Uterus (tissue), 4 donors: ENCODE data around the gene VANGL1. TPM values are rescaled to one million over a fixed set of nuclear protein-coding genes. Genes with fewer than 3 reads are reported as not detected.

Experiments
- DNase-seq, 2 donors: peaks; one replicate each; pipeline ENCODE4 v3.0.0-alpha.2; 2019 to 2020
- H3K27ac ChIP-seq, 2 donors: fragments of 200-600 bp; sonication (generic); 1 replicate in 1 of 2; 2 replicates in 1 of 2; pipeline ENCODE4 v1.5.1; 2016 to 2018
- H3K27me3 ChIP-seq, 2 donors: fragments of 200-600 bp; sonication (generic); one replicate each; pipeline ENCODE4 v1.5.1; 2018 to 2019; ENCODE audit warnings: control low read depth in 1 of 2
- H3K36me3 ChIP-seq, 2 donors: fragments of 200-600 bp; sonication (generic); one replicate each; pipeline ENCODE4 v1.5.1; 2019; ENCODE audit warnings: control low read depth in 1 of 2
- H3K4me1 ChIP-seq, 2 donors: fragments of 200-600 bp; sonication (generic); one replicate each; pipeline ENCODE4 v1.5.1; 2018 to 2019; ENCODE audit warnings: control low read depth in 1 of 2
- H3K4me3 ChIP-seq, 2 donors: fragments of 200-600 bp; sonication (generic); 1 replicate in 1 of 2; 2 replicates in 1 of 2; pipeline ENCODE4 v1.5.1; 2018 to 2019; ENCODE audit warnings: mild to moderate bottlenecking in 1 of 2
- H3K9me3 ChIP-seq, 2 donors: fragments of 200-600 bp; sonication (generic); one replicate each; pipeline ENCODE4 v1.5.1; 2019; ENCODE audit warnings: control low read depth in 1 of 2
- POLR2A ChIP-seq, 2 donors: fragments of 450-650 bp; IDR thresholded peaks; one replicate each; pipeline ENCODE4 v1.6.1; 2016; ENCODE audit warnings: antibody characterized with exemption in 2 of 2, mild to moderate bottlenecking in 1 of 2, moderate library complexity in 1 of 2
- intact Hi-C: fragments of 100-400 bp; cut with DNase I; formaldehyde crosslinking; loops from one replicate; pipeline ENCODE4 v1.15.1; 2023; ENCODE audit warnings: low total_unique reads
- total RNA-seq, 4 donors: library from RNA; depleted of rRNA in 3 of 4; stranded (reverse); fragments of >200 nt in 3 of 4; gene quantifications; one replicate each; pipeline versions ENCODE4 v1.1.0 to v1.2.4, GENCODE V29; 2014 to 2023
- TF ChIP-seq, protein P1 (sequence below), 4 experiments: fragments of 200-600 bp in 2 of 4; fragments of 450-650 bp in 2 of 4; sonication (generic) in 2 of 4; IDR thresholded peaks; one replicate each; pipeline ENCODE4 v1.5.1; 2016 to 2019; ENCODE audit warnings: antibody characterized with exemption in 4 of 4, mild to moderate bottlenecking in 2 of 4, moderate library complexity in 1 of 4
- donor health status: DM: yes; HTN: yes; CAD: no.

The VANGL1 gene
- total RNA-seq = 10 to 100 TPM in 2 of 4 donors, 1 to 10 TPM in 2; 2.8 to 22.3 (median 11.9) TPM

DNA sequence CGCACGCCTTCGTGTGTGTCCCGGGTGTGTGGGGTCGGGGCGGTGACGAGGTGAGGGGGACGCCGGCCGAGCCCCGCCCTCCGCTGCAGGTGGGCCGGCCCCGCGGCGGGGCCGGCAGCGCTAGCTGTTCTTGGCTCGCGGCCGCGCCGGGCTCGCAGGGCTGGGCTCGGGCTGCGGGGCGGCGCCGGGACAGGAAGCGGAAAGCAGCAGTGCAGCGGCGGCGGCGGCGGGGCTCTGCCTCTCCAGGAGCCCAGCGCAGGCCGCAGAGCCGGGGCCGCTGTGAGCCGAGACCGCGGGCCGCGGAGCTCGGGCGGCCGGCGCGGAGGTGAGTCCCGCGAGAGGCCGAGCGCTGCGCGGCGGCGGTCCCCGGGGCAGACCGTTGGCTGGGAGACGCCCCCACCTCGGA lies at the start of gene VANGL1:
Gene VANGL1 (plus strand): TSS at position 209 of the 406 bp plus-strand sequence. CDS start 9,444 bp downstream, outside the sequence.
- TF ChIP-seq POLR2A (IDR thresholded peaks at IDR 0.05) = peak in 1 of 2 donors; percentile 33
- TF ChIP-seq, protein P1, sequence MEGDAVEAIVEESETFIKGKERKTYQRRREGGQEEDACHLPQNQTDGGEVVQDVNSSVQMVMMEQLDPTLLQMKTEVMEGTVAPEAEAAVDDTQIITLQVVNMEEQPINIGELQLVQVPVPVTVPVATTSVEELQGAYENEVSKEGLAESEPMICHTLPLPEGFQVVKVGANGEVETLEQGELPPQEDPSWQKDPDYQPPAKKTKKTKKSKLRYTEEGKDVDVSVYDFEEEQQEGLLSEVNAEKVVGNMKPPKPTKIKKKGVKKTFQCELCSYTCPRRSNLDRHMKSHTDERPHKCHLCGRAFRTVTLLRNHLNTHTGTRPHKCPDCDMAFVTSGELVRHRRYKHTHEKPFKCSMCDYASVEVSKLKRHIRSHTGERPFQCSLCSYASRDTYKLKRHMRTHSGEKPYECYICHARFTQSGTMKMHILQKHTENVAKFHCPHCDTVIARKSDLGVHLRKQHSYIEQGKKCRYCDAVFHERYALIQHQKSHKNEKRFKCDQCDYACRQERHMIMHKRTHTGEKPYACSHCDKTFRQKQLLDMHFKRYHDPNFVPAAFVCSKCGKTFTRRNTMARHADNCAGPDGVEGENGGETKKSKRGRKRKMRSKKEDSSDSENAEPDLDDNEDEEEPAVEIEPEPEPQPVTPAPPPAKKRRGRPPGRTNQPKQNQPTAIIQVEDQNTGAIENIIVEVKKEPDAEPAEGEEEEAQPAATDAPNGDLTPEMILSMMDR (IDR thresholded peaks at IDR 0.05) = no peak
- peaks cover 0 to 4% of the 10 kb centered on the region in 2 donors for H3K4me1 ChIP-seq
- intact Hi-C loops = no loop called here
- peak within 1 kb of the TSS; percentile 59 to 89 for H3K4me3 ChIP-seq
- peak within 1 kb of the TSS; percentile 76 to 78 for H3K27ac ChIP-seq
- H3K27me3 ChIP-seq = no peaks in the 10 kb centered on the region
- no peaks in the 10 kb centered on the region for H3K36me3 ChIP-seq
- peak; percentile 41 to 63 for DNase-seq
- no peaks in the 10 kb centered on the region for H3K9me3 ChIP-seq

DNA sequence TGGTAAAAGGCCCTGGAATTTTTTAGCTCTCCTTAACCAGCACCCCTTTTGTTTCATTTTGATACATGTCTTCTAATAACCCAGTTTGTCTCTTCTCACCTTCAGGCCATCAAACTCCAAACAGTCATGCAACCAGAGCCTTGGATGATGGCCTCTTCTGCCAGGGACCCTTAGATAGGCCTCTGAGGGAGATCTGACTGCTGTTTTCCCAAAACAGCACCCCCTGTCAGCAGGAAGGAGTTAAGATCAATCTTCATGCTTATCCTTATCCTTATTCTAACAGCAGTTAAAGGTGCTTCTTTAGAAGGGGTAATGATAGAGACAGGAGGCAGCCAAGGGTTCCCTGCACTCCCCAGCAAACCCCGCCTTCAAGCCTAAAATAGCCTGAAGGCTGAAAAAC lies 49.5 kb upstream of the VANGL1 start:
- Histone ChIP-seq H3K9me3 (no peaks in the 10 kb centered on the region), H3K4me3 (no peak overlapping the region), H3K36me3 (no peaks in the 10 kb centered on the region), H3K27me3 (no peaks in the 10 kb centered on the region), H3K27ac (no peak overlapping the region), H3K4me1 (no peaks in the 10 kb centered on the region)
- intact Hi-C loops = no loop called here
- DNase-seq = no peak
- no peak for TF ChIP-seq POLR2A (IDR thresholded peaks at IDR 0.05)
- TF ChIP-seq, protein P1 (IDR thresholded peaks at IDR 0.05) = no peak

DNA sequence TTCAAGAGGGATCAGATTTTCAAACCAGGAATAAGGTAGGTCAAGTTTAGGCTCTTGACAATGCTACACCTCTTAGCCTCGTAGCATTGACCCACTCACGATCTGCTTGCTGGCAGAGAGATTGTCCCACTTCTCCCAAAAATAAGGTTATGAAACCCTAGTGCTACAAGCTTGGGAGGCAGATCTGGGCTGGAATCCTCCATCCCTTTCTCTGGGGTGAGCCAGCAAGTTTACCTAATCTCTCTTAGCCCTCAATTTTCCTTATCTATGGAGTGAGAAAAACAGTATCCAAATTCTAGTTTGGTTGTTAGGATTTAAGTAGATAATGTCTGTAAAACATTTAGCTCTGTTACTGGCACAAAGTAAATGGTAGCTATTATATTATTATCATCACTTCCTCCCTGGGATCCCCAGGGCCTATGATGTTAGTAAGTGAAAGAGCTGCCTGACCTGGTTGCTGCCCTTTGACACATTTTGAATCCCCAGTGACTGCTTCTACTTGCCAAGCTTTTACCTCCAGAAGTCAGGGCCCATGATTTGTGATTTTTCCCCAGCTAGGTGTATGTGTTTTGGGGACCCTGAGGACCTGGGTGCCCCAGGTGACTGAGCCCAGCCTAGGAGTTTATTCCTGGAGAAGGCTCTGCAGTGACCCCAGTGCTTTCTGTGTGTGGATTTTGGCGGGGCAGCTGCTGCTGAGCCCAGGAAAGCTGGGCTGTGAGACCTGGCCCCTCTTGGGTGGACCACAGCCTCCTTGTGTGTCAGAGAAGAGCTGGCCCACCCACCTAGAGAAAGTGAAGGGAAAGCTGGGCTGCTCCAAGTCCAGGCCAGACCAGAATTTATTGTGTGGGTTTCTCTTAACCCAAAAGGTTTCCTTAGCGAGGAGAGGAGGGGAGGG lies 48.2 kb upstream of the VANGL1 start:
- intact Hi-C loops = no loop called here
- no peaks in the 10 kb centered on the region for H3K9me3 ChIP-seq
- no peaks in the 10 kb centered on the region for H3K27me3 ChIP-seq
- H3K4me1 ChIP-seq = no peaks in the 10 kb centered on the region
- no peak overlapping the region for H3K4me3 ChIP-seq
- no peak overlapping the region for H3K27ac ChIP-seq
- no peak for DNase-seq
- TF ChIP-seq, protein P1 (IDR thresholded peaks at IDR 0.05) = no peak
- no peak for TF ChIP-seq POLR2A (IDR thresholded peaks at IDR 0.05)
- H3K36me3 ChIP-seq = no peaks in the 10 kb centered on the region

DNA sequence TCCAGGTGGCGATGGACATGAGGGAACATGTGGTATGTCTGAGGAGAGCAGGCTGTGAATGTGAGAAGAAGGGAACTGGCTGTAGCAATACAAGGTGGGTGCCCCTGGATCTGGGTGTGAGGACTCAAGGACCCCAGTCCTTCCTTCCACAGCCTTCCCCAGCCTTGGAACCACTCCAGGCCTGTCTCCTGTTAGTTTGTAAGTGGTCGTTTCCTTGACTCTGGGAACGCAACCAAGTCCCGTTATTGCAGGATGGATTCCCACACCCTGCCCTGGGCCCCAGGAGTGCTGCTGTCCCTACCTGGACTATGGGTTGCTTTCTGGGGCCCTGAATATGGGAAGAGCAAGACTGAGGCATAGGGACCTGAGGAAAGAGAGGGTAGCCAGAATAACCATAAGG lies 47.2 kb upstream of the VANGL1 start:
- H3K36me3 ChIP-seq = no peaks in the 10 kb centered on the region
- no peak for DNase-seq
- no peak overlapping the region for H3K27ac ChIP-seq
- no peaks in the 10 kb centered on the region for H3K4me1 ChIP-seq
- no peak overlapping the region for H3K4me3 ChIP-seq
- intact Hi-C loops = no loop called here
- TF ChIP-seq, protein P1 (IDR thresholded peaks at IDR 0.05) = no peak
- no peak for TF ChIP-seq POLR2A (IDR thresholded peaks at IDR 0.05)
- no peaks in the 10 kb centered on the region for H3K9me3 ChIP-seq
- no peaks in the 10 kb centered on the region for H3K27me3 ChIP-seq
